Breast epithelium (tissue), 4 donors: Measurements from ENCODE around the gene TMED4. TPM values are rescaled to one million over a fixed set of nuclear protein-coding genes. Genes with fewer than 3 reads are reported as not detected.
A peak's percentile ranks its signal among the peaks of the same experiment; 100 is the strongest.

Experiments
- DNase-seq, 2 donors: peaks; one replicate each; pipeline ENCODE4 v3.0.0-alpha.2; 2019; ENCODE audit warnings: low spot score in 2 of 2
- H3K27ac ChIP-seq, 2 donors: fragments of 200-600 bp; sonication (generic) in 1 of 2; one replicate each; pipeline ENCODE4 v1.5.1; 2016 to 2019; ENCODE audit warnings: mild to moderate bottlenecking in 1 of 2
- H3K27me3 ChIP-seq, 2 donors: fragments of 200-600 bp; sonication (generic) in 1 of 2; one replicate each; pipeline versions ENCODE4 v1.5.1 to v1.6.0; 2017 to 2019; ENCODE audit warnings: control low read depth in 1 of 2, mild to moderate bottlenecking in 1 of 2
- H3K36me3 ChIP-seq: fragments of 200-600 bp; one replicate; pipeline ENCODE4 v1.5.1; 2019
- H3K4me1 ChIP-seq, 2 donors: fragments of 200-600 bp; sonication (generic); one replicate each; pipeline ENCODE4 v1.5.1; 2016 to 2019; ENCODE audit warnings: control low read depth in 1 of 2
- H3K4me3 ChIP-seq, 3 donors: fragments of 200-600 bp; sonication (generic); 1 replicate in 2 of 3; 2 replicates in 1 of 3; pipeline ENCODE4 v1.5.1; 2016 to 2019; ENCODE audit warnings: mild to moderate bottlenecking in 3 of 3, moderate library complexity in 2 of 3
- H3K9me3 ChIP-seq, 2 donors: fragments of 200-600 bp; sonication (generic) in 1 of 2; one replicate each; pipeline ENCODE4 v1.5.1; 2016 to 2019; ENCODE audit warnings: control low read depth in 1 of 2
- CTCF ChIP-seq, 3 donors: fragments of 450-650 bp; IDR thresholded peaks; one replicate each; pipeline ENCODE4 v1.5.1; 2016 to 2017; ENCODE audit warnings: antibody characterized with exemption in 3 of 3, mild to moderate bottlenecking in 3 of 3, moderate library complexity in 3 of 3
- POLR2A ChIP-seq: fragments of 450-650 bp; IDR thresholded peaks from one replicate; pipeline ENCODE4 v1.6.1; 2016; ENCODE audit warnings: antibody characterized with exemption, mild to moderate bottlenecking, moderate library complexity
- POLR2AphosphoS5 ChIP-seq, 3 donors: sonication (generic); formaldehyde crosslinking; IDR thresholded peaks; one replicate each; pipeline ENCODE4 v1.6.1; 2017; ENCODE audit warnings: antibody characterized with exemption in 3 of 3
- intact Hi-C: fragments of 100-400 bp; cut with DNase I; formaldehyde crosslinking; loops from one replicate; pipeline ENCODE4 v1.15.1; 2023; ENCODE audit warnings: low total_unique reads
- total RNA-seq, 3 donors: library from RNA; depleted of rRNA; stranded (reverse); fragments of >200 nt; gene quantifications; one replicate each; pipeline ENCODE4 v1.1.0, GENCODE V29; 2016

Gene TMED4
- total RNA-seq, 3 donors from 2014 or later, result 143 to 208 (median 171) TPM

- Histone ChIP-seq H3K4me1 (peaks cover 0 to 14% of the 10 kb centered on the region in 2 donors), H3K9me3 (no peaks in the 10 kb centered on the region), H3K27me3 (no peaks in the 10 kb centered on the region), H3K27ac (no peak overlapping the region), H3K4me3 (peak overlapping the region in 1 of 3 donors; percentile 92), H3K36me3 (peaks cover 15% of the 10 kb centered on the region)
- DNase-seq, result no peak
- TF ChIP-seq CTCF (IDR thresholded peaks at IDR 0.05) (no peak), POLR2AphosphoS5 (IDR thresholded peaks at IDR 0.05) (no peak), POLR2A (no peak)
- intact Hi-C loops, result no loop called here
Observed at GRCh38 chr7:44575054-44575453, 7.0 kb downstream of the TMED4 start.

- intact Hi-C loops, result no loop called here
- H3K4me3 ChIP-seq, result peak overlapping the region; percentile 84 to 92 (median 90)
- H3K36me3 ChIP-seq, result peaks cover 21% of the 10 kb centered on the region
- no peaks in the 10 kb centered on the region for H3K27me3 ChIP-seq
- H3K27ac ChIP-seq, result peak overlapping the region; percentile 92 to 95
- TF ChIP-seq POLR2A, result no peak
- TF ChIP-seq POLR2AphosphoS5 (IDR thresholded peaks at IDR 0.05), result no peak
- TF ChIP-seq CTCF (IDR thresholded peaks at IDR 0.05), result no peak
- no peak for DNase-seq
- no peaks in the 10 kb centered on the region for H3K9me3 ChIP-seq
- peaks cover 0 to 14% of the 10 kb centered on the region in 2 donors for H3K4me1 ChIP-seq
Observed at GRCh38 chr7:44574287-44574872, 7.7 kb downstream of the TMED4 start.

- peak; percentile 87 to 90 for DNase-seq
- no peaks in the 10 kb centered on the region for H3K27me3 ChIP-seq
- H3K27ac ChIP-seq, result peak within 1 kb of the TSS; percentile 92 to 95
- no peaks in the 10 kb centered on the region for H3K9me3 ChIP-seq
- H3K36me3 ChIP-seq, result peaks cover 26% of the 10 kb centered on the region
- intact Hi-C loops, result no loop called here
- H3K4me1 ChIP-seq, result peaks cover 0 to 14% of the 10 kb centered on the region in 2 donors
- TF ChIP-seq CTCF (IDR thresholded peaks at IDR 0.05), result no peak
- TF ChIP-seq POLR2A, result peak; percentile 82
- peak; percentile 89 to 94 (median 90) for TF ChIP-seq POLR2AphosphoS5 (IDR thresholded peaks at IDR 0.05)
- H3K4me3 ChIP-seq, result peak within 1 kb of the TSS; percentile 84 to 92 (median 90)
Observed at GRCh38 chr7:44573464-44574286, 8.4 kb downstream of the TMED4 start, which contains the start of gene DDX56. Gene DDX56, minus strand, starts transcription at chr7:44573908. Its CDS starts 13 bp downstream, at chr7:44573895.

- DNase-seq, result no peak
- Histone ChIP-seq H3K27ac (peak overlapping the region in 1 of 2 donors; percentile 92), H3K4me1 (peaks cover 0 to 14% of the 10 kb centered on the region in 2 donors), H3K4me3 (peak overlapping the region; percentile 84 to 92 (median 90)), H3K36me3 (peaks cover 20% of the 10 kb centered on the region), H3K9me3 (no peaks in the 10 kb centered on the region), H3K27me3 (no peaks in the 10 kb centered on the region)
- intact Hi-C loops, result no loop called here
- TF ChIP-seq POLR2AphosphoS5 (IDR thresholded peaks at IDR 0.05), result no peak
Observed at GRCh38 chr7:44572771-44573170, 9.3 kb downstream of the TMED4 start.

GRCh38 chr7:44569959-44570358 lies 12.1 kb downstream of the TMED4 start:
- Histone ChIP-seq H3K27me3 (no peaks in the 10 kb centered on the region), H3K36me3 (peaks cover 19% of the 10 kb centered on the region), H3K27ac (no peak overlapping the region), H3K4me3 (no peak overlapping the region), H3K4me1 (peaks cover 0 to 12% of the 10 kb centered on the region in 2 donors), H3K9me3 (no peaks in the 10 kb centered on the region)
- TF ChIP-seq POLR2A (no peak), CTCF (IDR thresholded peaks at IDR 0.05) (no peak), POLR2AphosphoS5 (IDR thresholded peaks at IDR 0.05) (no peak)
- intact Hi-C loops, result loop anchor here (10.0 kb wide), 1 partner anchor 1075 kb away; no protein-coding TSS in a partner anchor
- DNase-seq, result no peak
